ENCODE measurements around the gene SEMA3C. TPM values are rescaled to one million over a fixed set of nuclear protein-coding genes. Genes with fewer than 3 reads are reported as not detected.

The SEMA3C gene
- total and polyA plus RNA-seq, 2 donors (not counting 1 experiment from before 2014, with no cell fraction given), result 0.06 TPM; not detected in 1

GRCh38 chr7:80940539-80941207 lies 21.8 kb upstream of the SEMA3C start:
- TF ChIP-seq EZH2 (IDR thresholded peaks at IDR 0.05; ENCODE audit: borderline replicate concordance, insufficient read depth, low read depth, low read length, poor library complexity, severe bottlenecking), result no peak
- no peak overlapping the region for H3K4me3 Mint-ChIP-seq
- Histone ChIP-seq H3K36me3 (replicated peaks in 1 of 2; ENCODE audit: control extremely low read depth in 1 of 2, control insufficient read depth in 1 of 2, extremely low read depth in 1 of 2, insufficient read depth in 2 of 2, low read length in 1 of 2) (no peaks in the 10 kb centered on the region), H3K4me3 (ENCODE audit: control extremely low read depth in 1 of 5, extremely low read depth in 1 of 5, insufficient read depth in 1 of 5, low read depth in 2 of 5, low read length in 4 of 5) (no peak overlapping the region), H3K79me2 (ENCODE audit: control insufficient read depth, insufficient read depth, low read length) (no peaks in the 10 kb centered on the region), H3K4me1 (ENCODE audit: control insufficient read depth in 2 of 2, insufficient read depth in 2 of 2, low read length in 2 of 2) (no peaks in the 10 kb centered on the region), H2AFZ (ENCODE audit: insufficient read depth, low read depth, low read length, poor library complexity, severe bottlenecking) (no peak overlapping the region), H4K20me1 (ENCODE audit: control insufficient read depth, insufficient read depth, low read length, poor library complexity, severe bottlenecking) (no peaks in the 10 kb centered on the region), H3K9me3 (ENCODE audit: control extremely low read depth in 1 of 3, control insufficient read depth in 2 of 3, insufficient read depth in 1 of 3, low read length in 2 of 3) (peaks cover 0 to 6% (median 0%) of the 10 kb centered on the region in 3 donors), H3K9ac (ENCODE audit: low read length) (no peak overlapping the region), H3K4me2 (replicated peaks; ENCODE audit: low read depth, low read length, poor library complexity, severe bottlenecking) (no peak overlapping the region), H3K27me3 (replicated peaks in 1 of 4; ENCODE audit: control extremely low read depth in 1 of 4, control insufficient read depth in 3 of 4, insufficient read depth in 4 of 4, low read length in 3 of 4) (no peaks in the 10 kb centered on the region), H3K27ac (ENCODE audit: low read length in 2 of 2) (no peak overlapping the region)
- peaks cover 4% of the 10 kb centered on the region for H3K9me3 Mint-ChIP-seq (ENCODE audit: insufficient read depth)
- intact Hi-C loops (cut with micrococcal nuclease), result no loop called here
- H3K27ac Mint-ChIP-seq, result no peak overlapping the region
- CTCF ChIA-PET, result no interaction called here
- ATAC-seq (ENCODE audit: low read depth) (no peak), DNase-seq (no peak)
- H3K27me3 Mint-ChIP-seq, result no peaks in the 10 kb centered on the region
- WGBS (ENCODE audit: insufficient coverage), result no CpG with 5 or more reads among the region's 3 CpGs
- no peaks in the 10 kb centered on the region for H3K4me1 Mint-ChIP-seq
- POLR2A ChIA-PET, result no interaction called here

GRCh38 chr7:80937336-80937735 lies 18.5 kb upstream of the SEMA3C start:
- no peak overlapping the region for H3K4me3 Mint-ChIP-seq
- H3K27me3 Mint-ChIP-seq, result no peaks in the 10 kb centered on the region
- Histone ChIP-seq H3K4me1 (ENCODE audit: control insufficient read depth in 2 of 2, insufficient read depth in 2 of 2, low read length in 2 of 2) (no peaks in the 10 kb centered on the region), H3K36me3 (replicated peaks in 1 of 2; ENCODE audit: control extremely low read depth in 1 of 2, control insufficient read depth in 1 of 2, extremely low read depth in 1 of 2, insufficient read depth in 2 of 2, low read length in 1 of 2) (no peaks in the 10 kb centered on the region), H3K27me3 (replicated peaks in 1 of 4; ENCODE audit: control extremely low read depth in 1 of 4, control insufficient read depth in 3 of 4, insufficient read depth in 4 of 4, low read length in 3 of 4) (no peaks in the 10 kb centered on the region), H2AFZ (ENCODE audit: insufficient read depth, low read depth, low read length, poor library complexity, severe bottlenecking) (no peak overlapping the region), H3K27ac (ENCODE audit: low read length in 2 of 2) (no peak overlapping the region), H3K9ac (ENCODE audit: low read length) (no peak overlapping the region), H3K9me3 (ENCODE audit: control extremely low read depth in 1 of 3, control insufficient read depth in 2 of 3, insufficient read depth in 1 of 3, low read length in 2 of 3) (peaks cover 0 to 3% (median 0%) of the 10 kb centered on the region in 3 donors), H4K20me1 (ENCODE audit: control insufficient read depth, insufficient read depth, low read length, poor library complexity, severe bottlenecking) (no peaks in the 10 kb centered on the region), H3K4me3 (ENCODE audit: control extremely low read depth in 1 of 5, extremely low read depth in 1 of 5, insufficient read depth in 1 of 5, low read depth in 2 of 5, low read length in 4 of 5) (no peak overlapping the region), H3K79me2 (ENCODE audit: control insufficient read depth, insufficient read depth, low read length) (no peaks in the 10 kb centered on the region), H3K4me2 (replicated peaks; ENCODE audit: low read depth, low read length, poor library complexity, severe bottlenecking) (no peak overlapping the region)
- CTCF ChIA-PET, result no interaction called here
- TF ChIP-seq CTCF (IDR thresholded peaks at IDR 0.05) (no peak), EZH2 (IDR thresholded peaks at IDR 0.05; ENCODE audit: borderline replicate concordance, insufficient read depth, low read depth, low read length, poor library complexity, severe bottlenecking) (no peak)
- no peak for ATAC-seq (ENCODE audit: low read depth)
- no peak overlapping the region for H3K27ac Mint-ChIP-seq
- no peaks in the 10 kb centered on the region for H3K4me1 Mint-ChIP-seq
- no peak for DNase-seq
- no CpG with 5 or more reads among the region's 3 CpGs for WGBS (ENCODE audit: insufficient coverage)
- POLR2A ChIA-PET, result no interaction called here
- intact Hi-C loops (cut with micrococcal nuclease), result no loop called here
- H3K9me3 Mint-ChIP-seq (ENCODE audit: insufficient read depth), result no peaks in the 10 kb centered on the region

Measured in B cell (primary cell).